ENCODE measurements around the gene SFRP4.
"Not testable (repeated sequence)": the region's sequence is repeated elsewhere in the genome, so short reads cannot be mapped to it uniquely, and the experiment has no call there.

Gene SFRP4

DNA sequence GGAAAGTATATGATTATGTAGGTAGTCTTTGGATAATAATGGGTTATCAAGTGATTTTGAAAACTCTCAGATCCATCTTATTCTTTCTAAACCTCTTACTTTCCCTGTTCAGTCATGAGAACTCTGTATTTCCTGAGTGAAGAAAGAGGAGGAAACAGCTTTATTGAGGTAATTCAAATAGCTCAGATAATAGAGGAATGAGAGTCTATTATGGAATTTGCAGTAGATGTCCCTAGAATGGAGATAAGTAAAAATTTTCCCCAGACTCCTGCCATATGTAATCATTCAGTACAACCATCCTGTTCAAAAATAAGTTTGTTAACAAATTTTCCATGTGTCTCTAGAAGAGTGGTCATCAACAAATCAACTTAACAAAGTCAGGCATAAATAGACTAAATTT, 40.2 kb upstream of the SFRP4 start:
- H3K9me3 ChIP-seq (ENCODE audit: severe bottlenecking), result no peaks in the 10 kb centered on the region
- H3K36me3 ChIP-seq, result no peaks in the 10 kb centered on the region
- no peak overlapping the region for H3K4me3 ChIP-seq (ENCODE audit: low read depth, low read length)
- H3K27ac ChIP-seq, result no peak overlapping the region
- H3K27me3 ChIP-seq (ENCODE audit: insufficient read depth, low read depth, severe bottlenecking), result no peaks in the 10 kb centered on the region
- no peak for DNase-seq
- no peak for TF ChIP-seq CTCF (IDR thresholded peaks at IDR 0.05; ENCODE audit: low read depth, low read length)

- not testable (repeated sequence) for H3K9me3 ChIP-seq (ENCODE audit: severe bottlenecking); DNase-seq; H3K36me3 ChIP-seq; H3K4me3 ChIP-seq (ENCODE audit: low read depth, low read length); H3K27me3 ChIP-seq (ENCODE audit: insufficient read depth, low read depth, severe bottlenecking); H3K27ac ChIP-seq
These were observed 37.6 kb upstream of the SFRP4 start for GRCh38 chr7:37954217-37954616.

- DNase-seq, result no peak
- no peak overlapping the region for H3K27ac ChIP-seq
- H3K9me3 ChIP-seq (ENCODE audit: severe bottlenecking), result no peaks in the 10 kb centered on the region
- no peak for TF ChIP-seq CTCF (IDR thresholded peaks at IDR 0.05; ENCODE audit: low read depth, low read length)
- no peak overlapping the region for H3K4me3 ChIP-seq (ENCODE audit: low read depth, low read length)
- no peaks in the 10 kb centered on the region for H3K36me3 ChIP-seq
- H3K27me3 ChIP-seq (ENCODE audit: insufficient read depth, low read depth, severe bottlenecking), result no peaks in the 10 kb centered on the region
These were observed 35.6 kb upstream of the SFRP4 start for GRCh38 chr7:37952240-37952639.

DNA sequence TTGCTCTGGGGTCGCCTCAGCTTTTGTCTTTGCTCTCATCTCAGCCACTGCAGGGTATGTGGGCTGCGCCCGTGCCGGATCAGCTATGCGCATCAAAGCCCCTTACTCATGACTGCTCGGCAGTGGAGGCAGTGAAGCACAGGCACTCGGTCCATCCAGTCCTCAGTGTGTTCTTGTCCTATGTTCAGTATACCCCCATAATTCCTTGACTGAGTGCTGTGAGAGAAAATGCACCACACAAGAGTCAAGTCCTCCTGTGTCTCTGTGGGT, 31.3 kb upstream of the SFRP4 start:
- H3K36me3 ChIP-seq, result no peaks in the 10 kb centered on the region
- TF ChIP-seq CTCF (IDR thresholded peaks at IDR 0.05; ENCODE audit: low read depth, low read length), result no peak
- H3K27me3 ChIP-seq (ENCODE audit: insufficient read depth, low read depth, severe bottlenecking), result no peaks in the 10 kb centered on the region
- no peak overlapping the region for H3K4me3 ChIP-seq (ENCODE audit: low read depth, low read length)
- no peak for DNase-seq
- no peak overlapping the region for H3K27ac ChIP-seq
- H3K9me3 ChIP-seq (ENCODE audit: severe bottlenecking), result no peaks in the 10 kb centered on the region

GRCh38 chr7:37947138-37947940, 30.7 kb upstream of the SFRP4 start:
- Histone ChIP-seq H3K9me3 (ENCODE audit: severe bottlenecking) (no peaks in the 10 kb centered on the region), H3K27me3 (ENCODE audit: insufficient read depth, low read depth, severe bottlenecking) (no peaks in the 10 kb centered on the region), H3K27ac (no peak overlapping the region), H3K4me3 (ENCODE audit: low read depth, low read length) (no peak overlapping the region), H3K36me3 (no peaks in the 10 kb centered on the region)
- TF ChIP-seq CTCF (IDR thresholded peaks at IDR 0.05; ENCODE audit: low read depth, low read length), result no peak
- no peak for DNase-seq

DNA sequence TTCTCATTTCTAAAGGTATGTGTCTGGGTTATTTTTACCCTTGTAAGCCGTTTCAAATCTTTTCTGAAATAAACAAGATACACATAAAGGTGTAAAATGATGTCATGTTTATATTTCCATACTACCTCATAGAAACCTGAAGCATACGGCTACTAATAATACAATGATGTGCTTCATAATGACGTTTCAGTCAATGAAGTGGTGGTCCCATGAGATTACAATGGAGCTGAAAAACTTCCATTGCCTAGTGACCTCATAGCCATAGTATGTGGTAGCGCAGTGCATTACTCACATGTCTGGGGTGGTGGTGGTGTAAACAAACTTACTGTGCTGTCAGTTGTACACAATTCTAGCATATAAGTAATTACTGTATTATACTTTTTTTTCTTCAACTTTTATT, 28.7 kb upstream of the SFRP4 start:
- no peak for TF ChIP-seq CTCF (IDR thresholded peaks at IDR 0.05; ENCODE audit: low read depth, low read length)
- no peak for DNase-seq
- Histone ChIP-seq H3K9me3 (ENCODE audit: severe bottlenecking) (no peaks in the 10 kb centered on the region), H3K27ac (no peak overlapping the region), H3K4me3 (ENCODE audit: low read depth, low read length) (no peak overlapping the region), H3K27me3 (ENCODE audit: insufficient read depth, low read depth, severe bottlenecking) (no peaks in the 10 kb centered on the region), H3K36me3 (no peaks in the 10 kb centered on the region)
